ENCODE results near the gene CHI3L1.
"Not testable (repeated sequence)": the region's sequence is repeated elsewhere in the genome, so short reads cannot be mapped to it uniquely, and the experiment has no call there.

Gene CHI3L1

GRCh38 chr1:203186446-203187303 is at the start of gene CHI3L1:
Gene CHI3L1 (minus strand): TSS chr1:203186704. CDS start chr1:203186623, 81 bp downstream.
- DNase-seq = no peak

- DNase-seq = not testable (repeated sequence)
Observed at GRCh38 chr1:203234901-203235300, 48.4 kb upstream of the CHI3L1 start.

GRCh38 chr1:203229471-203230135 is 43.1 kb upstream of the CHI3L1 start, which contains the start of gene CHIT1:
Gene CHIT1 (minus strand): TSS chr1:203229673. CDS start chr1:203229636, 37 bp downstream.
- DNase-seq = no peak

GRCh38 chr1:203228670-203229069 is 42.2 kb upstream of the CHI3L1 start:
- DNase-seq = no peak

GRCh38 chr1:203227371-203228083 is 41.0 kb upstream of the CHI3L1 start:
- DNase-seq = no peak

GRCh38 chr1:203225071-203225470 is 38.6 kb upstream of the CHI3L1 start:
- DNase-seq = no peak

GRCh38 chr1:203223012-203223775 is 36.7 kb upstream of the CHI3L1 start:
- DNase-seq = no peak

GRCh38 chr1:203219934-203220333 is 33.4 kb upstream of the CHI3L1 start:
- no peak for DNase-seq

- DNase-seq = no peak
Observed at GRCh38 chr1:203219171-203219570, 32.7 kb upstream of the CHI3L1 start.

GRCh38 chr1:203217668-203218067 is 31.2 kb upstream of the CHI3L1 start:
- no peak for DNase-seq

GRCh38 chr1:203217139-203217655 is 30.7 kb upstream of the CHI3L1 start:
- no peak for DNase-seq

GRCh38 chr1:203216274-203217138 is 30.0 kb upstream of the CHI3L1 start:
- peak; percentile 28 to 74 for DNase-seq

GRCh38 chr1:203215573-203215972 is 29.1 kb upstream of the CHI3L1 start:
- DNase-seq = no peak

- no peak for DNase-seq
Observed at GRCh38 chr1:203214871-203215270, 28.4 kb upstream of the CHI3L1 start.

GRCh38 chr1:203213126-203213525 is 26.6 kb upstream of the CHI3L1 start:
- no peak for DNase-seq

- no peak for DNase-seq
Observed at GRCh38 chr1:203211812-203212211, 25.3 kb upstream of the CHI3L1 start.

GRCh38 chr1:203210988-203211387 is 24.5 kb upstream of the CHI3L1 start:
- DNase-seq = no peak

GRCh38 chr1:203210350-203210749 is 23.8 kb upstream of the CHI3L1 start:
- DNase-seq = no peak

GRCh38 chr1:203208181-203208580 is 21.7 kb upstream of the CHI3L1 start:
- DNase-seq = no peak

GRCh38 chr1:203207751-203208150 is 21.2 kb upstream of the CHI3L1 start:
- DNase-seq = no peak

GRCh38 chr1:203206129-203206687 is 19.7 kb upstream of the CHI3L1 start:
- DNase-seq = no peak

Measured in NCI-H1930 (cell line).